Measurements from ENCODE around the gene A2M. TPM values are rescaled to one million over a fixed set of nuclear protein-coding genes. Genes with fewer than 3 reads are reported as not detected.

A2M gene
- total RNA-seq, 1 donor from 2014 or later = 640 TPM

DNA sequence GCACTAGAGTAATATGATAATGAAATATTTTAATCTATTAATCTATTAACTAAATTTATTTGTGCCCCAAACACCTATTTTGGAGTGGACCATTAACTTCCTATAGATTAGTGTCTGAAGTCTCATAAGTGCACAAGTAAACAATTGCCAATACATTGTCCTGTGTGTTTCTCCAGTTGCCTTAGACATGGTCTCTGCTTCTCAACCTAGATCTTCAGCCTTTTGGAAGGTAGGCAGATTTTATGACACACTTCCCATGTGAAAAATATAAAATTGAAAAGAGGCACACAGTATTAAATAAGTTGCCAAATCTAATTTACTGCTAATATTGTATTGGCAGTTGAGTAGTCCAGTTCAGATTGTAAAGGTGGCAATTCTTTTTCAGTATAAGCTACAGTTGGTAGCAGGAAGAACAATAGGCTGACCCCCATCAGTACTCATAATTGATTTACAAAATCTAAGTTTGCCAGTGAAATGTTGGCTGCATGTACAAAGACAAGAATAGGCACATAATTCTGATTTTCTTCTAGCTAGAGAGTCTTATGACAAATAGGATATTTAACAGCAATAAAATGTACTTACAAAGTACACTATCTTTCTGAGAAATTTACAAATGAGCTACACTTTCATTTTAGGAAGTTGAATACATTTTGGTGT is 10.8 kb downstream of the A2M start:
- ATAC-seq = no peak
- intact Hi-C loops (cut with DNase I) = no loop called here
- DNase-seq (ENCODE audit: missing footprints) = no peak

GRCh38 chr12:9104087-9104486 is 11.6 kb downstream of the A2M start:
- DNase-seq (ENCODE audit: missing footprints) (no peak), ATAC-seq (no peak)
- intact Hi-C loops (cut with DNase I) = no loop called here

DNA sequence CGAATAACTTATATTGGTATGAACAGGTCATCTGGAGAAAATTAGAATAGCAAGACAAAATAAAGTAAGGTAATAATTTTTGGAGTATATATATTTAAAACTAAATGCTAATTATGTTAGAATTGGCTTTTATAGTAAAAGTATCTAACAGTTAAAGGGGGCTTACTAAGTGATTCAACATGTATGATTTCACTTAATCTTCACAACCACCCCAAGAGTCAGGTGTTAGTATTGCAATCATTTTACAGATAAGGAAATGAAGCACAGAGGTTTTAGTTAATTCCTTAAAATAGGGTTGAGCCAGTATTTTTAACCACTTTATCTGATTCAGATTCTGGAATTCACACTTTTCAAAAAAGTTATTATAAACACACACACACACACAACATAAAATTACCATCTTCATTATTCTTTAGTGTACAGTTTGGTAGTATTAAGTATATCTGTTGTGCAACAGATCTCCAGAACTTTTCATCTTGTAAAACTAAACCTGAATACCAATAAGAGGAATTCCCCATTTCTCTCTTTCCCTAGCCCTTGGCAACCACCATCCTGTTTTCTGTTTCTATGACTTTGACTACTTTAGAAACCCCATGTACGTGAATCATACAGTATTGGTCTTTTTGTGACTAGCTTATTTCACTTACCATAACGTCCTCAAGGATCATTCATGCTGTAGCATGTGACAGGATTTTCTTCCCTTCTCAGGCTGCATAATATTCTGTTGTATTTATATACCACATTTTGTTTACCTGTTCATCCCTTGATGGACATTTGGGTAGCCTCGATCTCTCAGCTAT is 12.5 kb downstream of the A2M start:
- no peak for DNase-seq (ENCODE audit: missing footprints)
- ATAC-seq = no peak
- intact Hi-C loops (cut with DNase I) = loop anchor here (1.0 kb wide), 1 partner anchor 28 kb away; no protein-coding TSS in a partner anchor

DNA sequence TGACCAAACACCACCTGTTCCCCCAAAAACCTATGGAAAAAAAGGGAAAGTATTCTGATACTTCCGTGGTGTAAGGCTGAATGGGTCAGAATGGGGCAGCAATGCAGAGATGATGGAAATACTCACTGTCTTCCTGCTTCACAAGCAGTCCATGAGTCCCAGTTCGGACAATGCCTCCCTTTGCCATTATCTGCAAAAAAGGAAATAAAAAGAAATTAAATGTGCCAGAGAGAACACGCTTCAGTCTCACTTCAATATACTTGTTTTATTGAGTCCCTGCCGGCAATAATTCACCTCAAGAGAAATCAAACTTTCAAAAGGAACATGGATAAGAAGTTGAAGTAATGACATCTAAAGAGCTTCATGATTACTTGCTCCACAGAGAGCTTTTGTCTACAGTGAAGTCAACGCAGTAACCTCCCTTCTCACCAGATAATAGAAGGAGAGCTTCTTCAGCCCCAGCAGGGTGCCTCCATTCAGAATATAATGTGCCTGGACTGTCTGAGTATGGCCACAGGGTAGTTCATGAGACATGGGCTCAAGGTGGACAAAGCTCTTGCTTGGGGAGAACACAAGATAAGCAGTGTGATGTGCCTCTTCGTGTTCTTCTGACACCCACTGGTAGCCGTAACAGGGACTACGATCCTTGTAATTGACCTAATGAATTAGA is 14.6 kb downstream of the A2M start:
- no peak for ATAC-seq
- intact Hi-C loops (cut with DNase I) = no loop called here
- DNase-seq (ENCODE audit: missing footprints) = no peak

DNA sequence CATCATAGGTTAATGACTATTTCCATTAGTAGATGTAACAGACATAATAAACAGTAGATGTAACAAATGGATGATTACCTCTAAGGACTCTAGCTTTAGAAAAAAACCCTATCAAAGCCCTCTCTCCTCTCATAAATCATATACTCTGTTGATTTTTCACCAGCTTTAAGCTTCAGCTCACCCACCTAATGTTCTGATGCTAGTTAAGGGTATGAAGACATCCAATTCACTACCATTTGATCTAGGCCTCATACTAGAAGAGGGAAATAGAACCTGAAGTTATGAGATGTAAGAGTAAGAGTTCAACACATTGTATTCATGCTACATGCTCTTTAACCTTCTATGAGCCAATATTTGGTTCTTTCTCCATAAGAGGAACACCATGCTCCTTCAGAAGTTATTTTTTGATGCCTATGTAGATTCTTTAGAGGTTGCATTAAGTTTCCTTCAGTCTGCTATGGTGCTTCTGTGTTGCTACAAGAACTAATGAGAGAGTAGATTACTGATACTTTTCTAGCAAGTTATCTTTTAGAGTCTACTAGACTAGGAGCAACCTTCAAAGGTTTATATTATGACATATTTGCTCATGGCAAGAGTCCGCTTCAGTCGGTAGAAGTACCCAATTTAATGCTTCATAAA is 16.0 kb downstream of the A2M start:
- ATAC-seq = no peak
- intact Hi-C loops (cut with DNase I) = no loop called here

DNA sequence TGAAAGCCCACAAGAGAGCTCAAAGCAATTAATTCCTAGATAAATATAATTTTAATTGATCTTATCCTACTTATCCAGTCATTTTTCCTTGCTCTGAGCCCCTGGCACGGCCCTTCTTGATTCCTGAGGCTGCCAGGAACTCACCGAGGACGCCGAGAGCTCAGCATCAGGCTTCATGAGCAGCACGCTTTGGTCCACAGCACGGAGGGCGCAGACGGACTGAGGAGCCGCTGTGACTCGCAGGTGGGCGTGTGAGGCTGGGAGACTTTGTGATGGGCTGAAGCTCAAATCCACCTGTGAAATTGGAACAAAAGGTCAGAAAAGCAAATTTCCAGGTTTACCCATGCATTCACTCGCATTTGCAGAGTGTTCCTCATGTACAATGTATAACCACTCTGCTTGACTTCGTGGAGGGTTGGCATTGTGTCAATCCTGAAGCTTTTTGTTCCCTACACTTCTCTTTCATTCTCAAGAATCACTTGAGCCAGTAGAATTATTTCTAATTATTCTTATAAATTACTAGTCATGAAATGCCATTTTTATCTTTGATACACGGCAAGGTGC is 17.2 kb downstream of the A2M start:
- ATAC-seq (no peak), DNase-seq (ENCODE audit: missing footprints) (no peak)
- intact Hi-C loops (cut with DNase I) = no loop called here

More for the DNA sequence above, 16.0 kb downstream of the A2M start:
- no peak for DNase-seq (ENCODE audit: missing footprints)

DNA sequence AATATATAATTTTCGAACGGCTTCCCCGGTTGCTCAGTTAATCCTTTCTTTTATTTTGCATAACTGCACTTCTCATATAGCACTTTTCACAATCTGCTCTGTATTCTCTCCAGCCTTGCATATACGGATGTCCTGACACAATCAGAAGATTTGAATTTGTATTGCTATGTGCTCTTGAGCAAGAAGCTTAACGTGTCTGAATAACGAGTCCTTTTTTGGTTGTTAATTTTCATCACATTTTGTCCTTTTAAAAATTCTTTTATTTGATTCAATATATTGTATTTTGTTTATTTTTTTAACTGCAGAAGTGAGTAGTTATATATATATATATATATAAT is 17.6 kb downstream of the A2M start:
- no peak for ATAC-seq
- no peak for DNase-seq (ENCODE audit: missing footprints)
- intact Hi-C loops (cut with DNase I) = no loop called here

GRCh38 chr12:9096563-9097176 is 19.0 kb downstream of the A2M start:
- DNase-seq (ENCODE audit: missing footprints) (no peak), ATAC-seq (no peak)
- intact Hi-C loops (cut with DNase I) = no loop called here

DNA sequence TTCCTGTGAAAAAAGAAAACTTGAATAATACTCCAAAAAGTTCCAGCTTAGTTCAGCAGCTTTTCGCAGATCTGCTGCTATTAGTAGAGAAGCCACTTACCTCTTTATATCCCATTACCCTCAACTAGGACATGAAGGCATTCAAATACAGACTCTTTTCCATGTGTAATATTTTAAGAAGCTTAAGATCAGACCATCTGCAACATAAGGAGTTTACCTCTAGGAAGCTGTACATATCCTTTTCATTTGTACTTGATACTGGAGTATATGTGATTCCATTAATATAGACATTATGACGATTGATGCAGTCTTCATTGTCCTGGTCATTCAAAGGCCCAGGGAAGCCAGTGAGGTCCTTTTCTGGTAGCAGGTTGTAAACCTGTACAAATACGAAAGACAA is 20.4 kb downstream of the A2M start:
- intact Hi-C loops (cut with DNase I) = no loop called here
- ATAC-seq = no peak
- DNase-seq (ENCODE audit: missing footprints) = no peak

DNA sequence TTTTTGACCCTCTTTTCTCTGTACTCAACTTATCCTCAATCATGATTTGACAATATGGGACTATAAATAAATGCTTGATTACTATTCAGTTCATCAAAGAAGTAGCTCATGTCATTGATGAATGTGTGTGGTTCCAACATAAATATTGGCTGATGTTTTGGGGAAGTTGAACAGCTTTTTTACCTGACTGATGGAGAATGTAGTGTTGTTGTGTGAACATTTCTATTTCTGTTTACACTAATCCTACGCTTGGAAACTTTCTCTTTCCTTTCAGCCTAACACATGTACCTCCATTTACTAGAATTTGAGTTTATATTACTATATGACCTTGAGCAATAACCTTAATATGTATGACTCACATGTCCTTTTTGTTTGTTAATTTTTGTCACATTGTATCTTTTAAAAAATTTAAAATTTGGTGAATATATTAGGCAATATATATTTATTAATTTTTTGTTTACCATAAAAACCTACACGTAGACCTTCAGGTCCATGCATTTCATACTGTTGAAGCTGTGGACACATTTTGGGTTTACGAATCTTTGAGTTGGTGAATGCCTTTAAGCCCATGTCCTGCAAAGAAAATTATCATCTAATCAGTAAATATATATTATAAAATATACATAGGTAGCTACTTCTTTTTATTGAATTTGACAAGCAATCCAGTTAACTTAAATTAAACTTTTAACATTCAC is 21.1 kb downstream of the A2M start:
- ATAC-seq = no peak
- DNase-seq (ENCODE audit: missing footprints) = no peak
- intact Hi-C loops (cut with DNase I) = no loop called here

DNA sequence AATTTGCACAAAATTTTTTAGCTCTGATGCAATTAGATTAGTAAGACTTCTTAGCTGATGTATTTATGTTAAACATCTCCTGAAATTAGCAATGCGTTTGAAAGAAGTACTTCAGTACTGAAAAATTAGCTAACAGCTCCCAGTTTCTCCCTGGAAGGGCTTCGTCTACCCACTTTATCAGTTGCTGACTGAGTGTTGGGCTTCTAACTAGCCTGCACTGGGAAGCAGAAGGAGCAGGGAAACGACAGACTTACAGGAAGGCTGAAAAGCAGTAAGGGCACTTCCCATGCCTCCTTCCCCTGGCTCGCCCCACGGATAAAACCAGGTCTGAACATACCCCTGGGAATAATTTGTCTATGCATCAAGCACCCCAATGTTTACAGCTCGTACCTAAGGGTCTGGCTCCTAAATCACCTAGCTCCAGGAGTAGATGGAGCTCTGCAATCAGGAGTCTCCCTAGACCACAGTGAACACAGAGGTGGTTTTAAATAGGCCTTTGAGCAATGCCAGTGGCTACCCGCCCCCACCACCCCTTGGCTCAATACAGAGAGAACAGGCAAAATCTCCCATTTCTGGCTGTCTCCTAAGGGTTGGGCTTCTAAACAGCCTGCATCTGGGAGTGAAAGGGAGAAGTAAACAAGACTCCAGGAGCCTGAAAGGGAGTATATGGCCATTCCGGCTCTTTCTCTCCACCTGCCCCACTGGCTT is 23.7 kb downstream of the A2M start:
- no peak for ATAC-seq
- intact Hi-C loops (cut with DNase I) = no loop called here
- DNase-seq (ENCODE audit: missing footprints) = no peak

GRCh38 chr12:9090220-9090619 is 25.5 kb downstream of the A2M start:
- DNase-seq (ENCODE audit: missing footprints) = no peak
- intact Hi-C loops (cut with DNase I) = no loop called here
- ATAC-seq = no peak

DNA sequence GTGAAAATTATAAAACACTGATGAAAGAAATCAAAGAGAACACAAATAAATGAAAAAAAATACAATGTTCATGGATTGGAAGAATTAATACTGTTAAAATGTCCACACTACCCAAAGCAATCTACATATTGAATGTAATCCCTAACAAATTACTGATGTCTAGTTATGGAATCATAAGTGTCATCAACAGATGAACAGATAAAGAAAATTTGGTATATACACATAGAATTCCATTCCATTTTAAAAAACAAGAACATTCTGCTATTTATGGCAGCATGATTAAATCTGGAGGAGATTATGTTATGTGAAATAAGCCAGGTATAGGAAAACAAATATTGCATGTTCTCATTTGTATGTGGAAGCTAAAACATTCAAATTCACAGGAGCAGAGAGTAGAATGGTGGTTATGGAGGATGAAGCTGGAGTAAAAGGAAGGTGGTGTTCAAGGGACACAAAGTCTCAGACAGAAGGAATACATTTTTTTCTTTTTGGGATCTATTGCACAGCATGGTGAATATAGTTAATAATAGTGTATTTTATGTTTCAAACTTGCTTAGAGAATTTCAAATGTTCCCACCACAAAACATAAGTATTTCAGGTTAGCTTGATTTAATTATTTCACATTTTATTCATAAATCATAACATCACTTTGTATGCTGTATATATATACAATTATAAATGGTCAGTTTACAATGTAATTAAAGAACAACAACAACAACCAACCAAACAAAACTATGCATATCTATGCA is 28.5 kb downstream of the A2M start:
- intact Hi-C loops (cut with DNase I) = no loop called here
- ATAC-seq (no peak), DNase-seq (ENCODE audit: missing footprints) (no peak)

DNA sequence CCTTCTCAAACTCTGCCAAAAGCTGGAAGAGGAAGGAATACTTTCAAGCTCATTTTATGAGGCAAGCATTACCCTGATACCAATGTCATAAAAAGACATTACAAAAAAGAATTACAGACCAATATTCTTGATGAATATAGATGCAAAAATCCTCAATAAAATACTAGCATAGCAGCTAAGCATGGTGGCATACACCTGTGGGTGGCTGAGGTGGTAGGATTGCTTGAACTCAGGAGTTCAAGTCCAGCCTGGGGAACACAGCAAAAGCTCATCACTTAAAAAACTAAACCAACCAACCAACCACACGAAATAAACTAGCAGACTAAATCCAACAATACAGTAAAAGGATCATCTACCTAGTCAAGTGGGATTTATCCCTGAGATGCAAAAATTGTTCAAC is 29.6 kb downstream of the A2M start:
- no peak for ATAC-seq
- intact Hi-C loops (cut with DNase I) = no loop called here
- DNase-seq (ENCODE audit: missing footprints) = no peak

GRCh38 chr12:9084417-9084816 is 31.3 kb downstream of the A2M start:
- ATAC-seq = no peak
- no peak for DNase-seq (ENCODE audit: missing footprints)
- intact Hi-C loops (cut with DNase I) = no loop called here

- ATAC-seq = no peak
- no peak for DNase-seq (ENCODE audit: missing footprints)
- intact Hi-C loops (cut with DNase I) = no loop called here
These were observed 31.9 kb downstream of the A2M start for GRCh38 chr12:9083793-9084192.
